Liver (tissue), 9 donors: ENCODE measurements around the gene CLEC5A. TPM values are rescaled to one million over a fixed set of nuclear protein-coding genes. Genes with fewer than 3 reads are reported as not detected.

Experiments used
- DNase-seq: peaks from one replicate; pipeline ENCODE4 v3.0.0-alpha.2; 2017; ENCODE audit warnings: low spot score
- H3K27ac ChIP-seq, 2 donors: one replicate each; pipeline ENCODE4 v1.7.0; 2013; ENCODE audit warnings: inconsistent platforms in 2 of 2, low read length in 2 of 2, control low read depth in 1 of 2, low read depth in 1 of 2, mild to moderate bottlenecking in 1 of 2
- H3K27me3 ChIP-seq, 4 donors: one replicate each; pipeline versions ENCODE4 v1.6.1 to v1.7.0; 2013; ENCODE audit warnings: low read length in 3 of 4, inconsistent platforms in 1 of 4, mild to moderate bottlenecking in 1 of 4, moderate library complexity in 1 of 4; ENCODE audit not compliant: control insufficient read depth in 4 of 4, insufficient read depth in 4 of 4
- H3K36me3 ChIP-seq, 4 donors: one replicate each; pipeline versions ENCODE4 v1.6.1 to v1.7.0; 2013; ENCODE audit warnings: low read length in 3 of 4, mild to moderate bottlenecking in 3 of 4, low read depth in 1 of 4, moderate library complexity in 1 of 4; ENCODE audit not compliant: control insufficient read depth in 4 of 4, insufficient read depth in 3 of 4
- H3K4me1 ChIP-seq, 4 donors: one replicate each; pipeline versions ENCODE4 v1.6.1 to v1.7.0; 2013; ENCODE audit warnings: low read length in 3 of 4, mild to moderate bottlenecking in 3 of 4, moderate library complexity in 1 of 4; ENCODE audit not compliant: control insufficient read depth in 4 of 4, insufficient read depth in 4 of 4
- H3K4me3 ChIP-seq, 3 donors: one replicate each; pipeline versions ENCODE4 v1.6.1 to v1.7.0; 2013; ENCODE audit warnings: low read length in 3 of 3, control low read depth in 1 of 3, low read depth in 1 of 3, mild to moderate bottlenecking in 1 of 3
- H3K9ac ChIP-seq, 2 donors: one replicate each; pipeline ENCODE4 v1.7.0; 2013; ENCODE audit warnings: low read length in 2 of 2, mild to moderate bottlenecking in 2 of 2, moderate library complexity in 2 of 2, control low read depth in 1 of 2, low read depth in 1 of 2
- H3K9me3 ChIP-seq, 4 donors: one replicate each; pipeline versions ENCODE4 v1.6.1 to v1.7.0; 2013; ENCODE audit warnings: low read length in 3 of 4; ENCODE audit not compliant: control insufficient read depth in 4 of 4
- ATF3 ChIP-seq: IDR thresholded peaks from 2 replicates; pipeline ENCODE4 v1.6.1; 2016; ENCODE audit warnings: antibody characterized with exemption
- EGR1 ChIP-seq, 2 donors: IDR thresholded peaks; 2 replicates each; pipeline ENCODE4 v1.6.1; 2016 to 2018; ENCODE audit warnings: antibody characterized with exemption in 2 of 2, low read depth in 2 of 2
- FOXA1 ChIP-seq: IDR thresholded peaks from 2 replicates; pipeline ENCODE4 v1.6.1; 2016; ENCODE audit warnings: antibody characterized with exemption
- FOXA2 ChIP-seq: IDR thresholded peaks from 2 replicates; pipeline ENCODE4 v1.6.1; 2016; ENCODE audit warnings: antibody characterized with exemption
- GABPA ChIP-seq, 2 donors: IDR thresholded peaks in 1 of 2; conservative IDR thresholded peaks in 1 of 2; 2 replicates each; pipeline ENCODE4 v1.6.1; 2016; ENCODE audit warnings: antibody characterized with exemption in 2 of 2, mild to moderate bottlenecking in 1 of 2, moderate library complexity in 1 of 2
- HNF4A ChIP-seq, 2 donors: conservative IDR thresholded peaks; 2 replicates each; pipeline ENCODE4 v1.6.1; 2016; ENCODE audit warnings: antibody characterized with exemption in 2 of 2, mild to moderate bottlenecking in 2 of 2
- HNF4G ChIP-seq: IDR thresholded peaks from 2 replicates; pipeline ENCODE4 v1.6.1; 2016; ENCODE audit warnings: antibody characterized with exemption
- JUND ChIP-seq, 2 donors: IDR thresholded peaks; 2 replicates each; pipeline ENCODE4 v1.6.1; 2016; ENCODE audit warnings: antibody characterized with exemption in 2 of 2
- NR2F2 ChIP-seq: IDR thresholded peaks from 2 replicates; pipeline ENCODE4 v1.6.1; 2016; ENCODE audit warnings: antibody characterized with exemption
- RAD21 ChIP-seq, 2 donors: IDR thresholded peaks; 2 replicates each; pipeline ENCODE4 v1.6.1; 2016; ENCODE audit warnings: antibody characterized with exemption in 2 of 2, mild to moderate bottlenecking in 2 of 2
- REST ChIP-seq: IDR thresholded peaks from 2 replicates; pipeline ENCODE4 v1.6.1; 2016; ENCODE audit warnings: antibody characterized with exemption, mild to moderate bottlenecking
- RXRA ChIP-seq, 2 donors: IDR thresholded peaks; 2 replicates each; pipeline ENCODE4 v1.6.1; 2017 to 2018; ENCODE audit warnings: antibody characterized with exemption in 2 of 2, mild to moderate bottlenecking in 1 of 2
- SP1 ChIP-seq: IDR thresholded peaks from 2 replicates; pipeline ENCODE4 v1.6.1; 2018; ENCODE audit warnings: antibody characterized with exemption, mild to moderate bottlenecking
- TAF1 ChIP-seq: conservative IDR thresholded peaks from 2 replicates; pipeline ENCODE4 v1.6.1; 2016; ENCODE audit warnings: antibody characterized with exemption, mild to moderate bottlenecking
- YY1 ChIP-seq: IDR thresholded peaks from 2 replicates; pipeline ENCODE4 v1.6.1; 2016; ENCODE audit warnings: antibody characterized with exemption, mild to moderate bottlenecking
- ZBTB33 ChIP-seq: IDR thresholded peaks from 2 replicates; pipeline ENCODE4 v1.6.1; 2016; ENCODE audit warnings: antibody characterized with exemption
- WGBS: extraction: QIAGEN DNeasy Blood & Tissue Kit; methylation state at CpG from one replicate; pipeline ENCODE4 v1.1.7; 2013; 5-methylcytosine and 5-hydroxymethylcytosine counted together
- polyA plus RNA-seq, 2 donors: library from polyadenylated mRNA; stranded (reverse) in 1 of 2; unstranded in 1 of 2; fragments of 200-250 nt in 1 of 2; fragments of >200 nt in 1 of 2; fragmentation: Nextera tagmentation in 1 of 2; extraction: Ambion mirVana in 1 of 2; gene quantifications; one replicate each; pipeline versions ENCODE4 v1.2.1 to v1.2.3, GENCODE V29; 2013 to 2015
- total RNA-seq, 2 donors: library from RNA; depleted of rRNA; stranded (reverse); fragments of >200 nt; gene quantifications; one replicate each; pipeline ENCODE4 v1.2.3, GENCODE V29; 2014
- TF ChIP-seq, protein P1 (sequence below): IDR thresholded peaks from 2 replicates; pipeline ENCODE4 v1.6.1; 2016; ENCODE audit warnings: antibody characterized with exemption
- TF ChIP-seq, protein P2 (sequence below): fragments of 150-350 bp; IDR thresholded peaks from 2 replicates; pipeline ENCODE4 v1.5.1; 2017; ENCODE audit warnings: improper control_type of control experiment, low read depth, low read length; ENCODE audit not compliant: missing input control
- donor health status: healthy.
- donor health status: healthy.
- donor health status: healthy.
- donor health status: healthy.
- donor health status: healthy.

The CLEC5A gene
- total and polyA plus RNA-seq, 4 donors = 0.10 to 2.9 (median 0.33) TPM

DNA sequence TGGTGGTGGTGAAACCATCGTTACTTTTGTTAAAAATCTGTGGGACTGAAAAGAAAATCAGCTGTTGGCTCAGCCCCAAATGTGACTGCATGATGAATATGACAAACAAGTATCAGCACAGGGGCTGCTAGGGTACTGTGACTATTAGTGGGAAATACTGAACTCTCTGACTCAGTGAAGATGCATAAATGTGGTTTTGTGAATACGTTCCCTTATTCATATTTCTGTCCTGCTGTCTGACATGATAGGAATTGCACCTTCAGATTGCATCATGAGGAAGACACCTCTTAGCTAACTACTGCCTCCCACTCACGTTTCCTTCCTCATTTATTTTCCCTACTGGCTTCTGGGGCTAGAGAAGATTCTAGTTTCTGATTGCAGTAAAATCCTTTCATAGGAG lies 1.4 kb downstream of the CLEC5A start:
- Histone ChIP-seq H3K27me3 (no peaks in the 10 kb centered on the region), H3K4me1 (no peaks in the 10 kb centered on the region), H3K4me3 (no peak overlapping the region), H3K36me3 (no peaks in the 10 kb centered on the region), H3K9ac (no peak overlapping the region), H3K27ac (no peak overlapping the region), H3K9me3 (peaks cover 0 to 7% (median 0%) of the 10 kb centered on the region in 4 donors)
- WGBS = 54% methylated on average over 3 of the region's 3 CpGs
- TF ChIP-seq YY1 (no peak), TAF1 (no peak), RXRA (IDR thresholded peaks at IDR 0.05) (no peak), ATF3 (no peak), HNF4G (no peak), EGR1 (IDR thresholded peaks at IDR 0.05; ENCODE audit: low read depth in 2 of 2) (no peak), FOXA1 (no peak), FOXA2 (no peak), REST (no peak), JUND (IDR thresholded peaks at IDR 0.05) (no peak), NR2F2 (no peak), RAD21 (IDR thresholded peaks at IDR 0.05) (no peak), GABPA (IDR thresholded peaks at IDR 0.05 in 1 of 2, conservative IDR thresholded peaks at IDR 0.05 in 1 of 2) (no peak), SP1 (no peak)
- TF ChIP-seq, protein P1, sequence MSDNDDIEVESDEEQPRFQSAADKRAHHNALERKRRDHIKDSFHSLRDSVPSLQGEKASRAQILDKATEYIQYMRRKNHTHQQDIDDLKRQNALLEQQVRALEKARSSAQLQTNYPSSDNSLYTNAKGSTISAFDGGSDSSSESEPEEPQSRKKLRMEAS = no peak
- DNase-seq = no peak

DNA sequence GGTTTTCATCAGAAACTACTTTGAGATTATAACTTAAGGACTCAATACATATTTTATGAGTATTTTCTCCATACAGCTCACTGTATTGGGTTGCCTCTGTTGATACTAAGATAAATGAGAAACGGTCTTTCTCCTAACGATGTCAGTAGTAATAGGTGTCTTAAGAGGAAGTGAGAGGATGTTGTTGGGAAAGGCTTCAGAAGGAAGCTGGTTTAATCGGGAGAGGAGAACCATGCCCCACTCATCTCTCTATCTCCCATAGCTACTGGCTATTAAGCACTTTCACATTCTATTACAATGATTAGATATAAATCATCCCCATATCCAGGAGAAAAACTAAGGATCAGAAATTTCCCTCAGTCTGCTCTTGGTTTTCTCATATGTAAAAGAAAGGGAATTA lies 2.0 kb downstream of the CLEC5A start:
- Histone ChIP-seq H3K4me3 (no peak overlapping the region), H3K27me3 (no peaks in the 10 kb centered on the region), H3K27ac (no peak overlapping the region), H3K4me1 (no peaks in the 10 kb centered on the region), H3K9me3 (peaks cover 0 to 7% (median 0%) of the 10 kb centered on the region in 4 donors), H3K9ac (no peak overlapping the region), H3K36me3 (no peaks in the 10 kb centered on the region)
- no peak for DNase-seq
- no peak for TF ChIP-seq HNF4G
- no peak for TF ChIP-seq ATF3
- TF ChIP-seq HNF4A (conservative IDR thresholded peaks at IDR 0.05) = no peak
- no peak for TF ChIP-seq SP1
- TF ChIP-seq NR2F2 = no peak
- TF ChIP-seq JUND (IDR thresholded peaks at IDR 0.05) = no peak
- no peak for TF ChIP-seq REST
- TF ChIP-seq, protein P2, sequence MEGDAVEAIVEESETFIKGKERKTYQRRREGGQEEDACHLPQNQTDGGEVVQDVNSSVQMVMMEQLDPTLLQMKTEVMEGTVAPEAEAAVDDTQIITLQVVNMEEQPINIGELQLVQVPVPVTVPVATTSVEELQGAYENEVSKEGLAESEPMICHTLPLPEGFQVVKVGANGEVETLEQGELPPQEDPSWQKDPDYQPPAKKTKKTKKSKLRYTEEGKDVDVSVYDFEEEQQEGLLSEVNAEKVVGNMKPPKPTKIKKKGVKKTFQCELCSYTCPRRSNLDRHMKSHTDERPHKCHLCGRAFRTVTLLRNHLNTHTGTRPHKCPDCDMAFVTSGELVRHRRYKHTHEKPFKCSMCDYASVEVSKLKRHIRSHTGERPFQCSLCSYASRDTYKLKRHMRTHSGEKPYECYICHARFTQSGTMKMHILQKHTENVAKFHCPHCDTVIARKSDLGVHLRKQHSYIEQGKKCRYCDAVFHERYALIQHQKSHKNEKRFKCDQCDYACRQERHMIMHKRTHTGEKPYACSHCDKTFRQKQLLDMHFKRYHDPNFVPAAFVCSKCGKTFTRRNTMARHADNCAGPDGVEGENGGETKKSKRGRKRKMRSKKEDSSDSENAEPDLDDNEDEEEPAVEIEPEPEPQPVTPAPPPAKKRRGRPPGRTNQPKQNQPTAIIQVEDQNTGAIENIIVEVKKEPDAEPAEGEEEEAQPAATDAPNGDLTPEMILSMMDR = no peak
- no peak for TF ChIP-seq ZBTB33
- TF ChIP-seq EGR1 (IDR thresholded peaks at IDR 0.05; ENCODE audit: low read depth in 2 of 2) = no peak
- TF ChIP-seq FOXA1 = no peak
- TF ChIP-seq RAD21 (IDR thresholded peaks at IDR 0.05) = no peak
- TF ChIP-seq RXRA (IDR thresholded peaks at IDR 0.05) = no peak
- TF ChIP-seq, protein P1 = no peak
- TF ChIP-seq FOXA2 = no peak
- TF ChIP-seq YY1 = no peak
- TF ChIP-seq GABPA (IDR thresholded peaks at IDR 0.05 in 1 of 2, conservative IDR thresholded peaks at IDR 0.05 in 1 of 2) = no peak
- no peak for TF ChIP-seq TAF1
- 75% methylated on average over 3 of the region's 3 CpGs for WGBS
